Measurements from ENCODE around the gene CLIC3.

DNA sequence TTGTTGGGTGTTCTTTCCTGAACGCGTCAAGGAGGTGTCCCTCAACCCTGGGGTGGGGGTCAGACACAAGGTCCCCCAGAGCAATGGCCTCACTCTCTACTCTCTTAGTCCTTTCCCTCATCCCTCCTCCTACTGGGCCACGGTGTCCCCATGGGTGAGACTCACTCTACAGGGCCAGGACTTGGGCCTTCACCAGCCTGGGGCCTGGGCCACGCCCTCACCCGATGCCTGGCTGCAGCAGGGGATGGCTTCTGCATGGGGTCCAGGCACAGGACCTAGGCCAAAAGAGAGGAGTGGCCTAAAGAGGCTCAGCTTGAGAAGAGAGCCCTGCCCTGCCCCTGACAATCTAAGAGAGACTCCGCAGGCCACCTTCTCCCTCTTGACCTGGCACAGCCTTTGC, 38.5 kb downstream of the CLIC3 start:
- no peak for TF ChIP-seq POLR2A (IDR thresholded peaks at IDR 0.05; ENCODE audit: low read length)
- no peak for TF ChIP-seq GATA1 (IDR thresholded peaks at IDR 0.05; ENCODE audit: low read depth, low read length)

All from erythroblast (primary cell).